Measurements from ENCODE around the gene FAM3A.

Gene FAM3A

DNA sequence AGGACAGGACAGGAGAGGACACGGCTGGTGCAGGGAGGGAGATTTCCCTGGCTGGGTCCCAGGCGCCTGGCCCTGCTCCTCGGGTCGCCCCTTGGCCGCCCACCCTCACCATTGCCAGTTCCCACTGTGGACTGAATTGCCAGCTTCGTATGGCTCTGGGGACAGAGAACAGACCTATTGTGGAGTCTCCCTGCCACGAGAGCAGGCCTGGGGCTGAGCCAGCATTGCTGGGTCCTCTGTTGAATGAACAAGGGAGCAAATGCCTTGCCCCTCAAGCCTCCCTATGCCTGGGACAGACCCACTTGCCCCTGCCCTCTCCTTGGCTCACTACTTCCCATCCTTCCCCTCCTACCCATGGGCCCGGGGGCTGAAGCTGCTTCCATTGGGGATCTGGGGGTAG lies 53.6 kb downstream of the FAM3A start:
- no peak for DNase-seq (ENCODE audit: low read depth, low spot score)

DNA sequence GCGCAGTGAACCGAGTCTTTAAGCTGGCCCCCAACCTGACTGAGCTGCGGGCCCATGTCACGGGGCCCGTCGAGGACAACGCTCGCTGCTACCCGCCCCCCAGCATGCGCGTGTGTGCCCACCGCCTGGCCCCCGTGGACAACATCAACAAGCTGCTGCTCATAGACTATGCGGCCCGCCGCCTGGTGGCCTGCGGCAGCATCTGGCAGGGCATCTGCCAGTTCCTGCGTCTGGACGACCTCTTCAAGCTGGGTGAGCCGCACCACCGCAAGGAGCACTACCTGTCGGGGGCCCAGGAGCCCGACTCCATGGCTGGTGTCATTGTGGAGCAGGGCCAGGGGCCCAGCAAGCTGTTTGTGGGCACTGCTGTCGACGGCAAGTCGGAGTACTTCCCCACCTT lies 55.7 kb downstream of the FAM3A start:
- DNase-seq (ENCODE audit: low read depth, low spot score), result no peak

DNA sequence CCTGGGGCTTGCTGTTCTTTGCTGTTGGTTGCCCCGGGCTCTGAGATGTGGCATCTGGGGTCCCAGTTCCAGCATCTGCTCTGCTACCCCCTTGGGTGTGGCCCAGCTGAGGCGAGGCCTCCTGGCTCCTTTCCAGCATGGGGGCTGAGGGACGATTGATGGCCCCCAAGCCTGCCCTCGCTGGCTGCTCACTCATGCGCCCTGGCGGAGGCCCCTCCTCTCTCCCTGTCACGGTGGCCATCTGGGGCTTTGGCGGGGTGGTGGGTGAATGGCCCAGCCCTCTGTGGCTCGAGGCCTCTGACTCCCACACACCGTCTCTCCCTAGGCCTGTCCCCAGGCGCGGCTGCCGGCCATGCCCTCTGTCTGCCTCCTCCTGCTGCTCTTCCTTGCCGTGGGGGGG lies 56.2 kb downstream of the FAM3A start:
- DNase-seq (ENCODE audit: low read depth, low spot score), result no peak

DNA sequence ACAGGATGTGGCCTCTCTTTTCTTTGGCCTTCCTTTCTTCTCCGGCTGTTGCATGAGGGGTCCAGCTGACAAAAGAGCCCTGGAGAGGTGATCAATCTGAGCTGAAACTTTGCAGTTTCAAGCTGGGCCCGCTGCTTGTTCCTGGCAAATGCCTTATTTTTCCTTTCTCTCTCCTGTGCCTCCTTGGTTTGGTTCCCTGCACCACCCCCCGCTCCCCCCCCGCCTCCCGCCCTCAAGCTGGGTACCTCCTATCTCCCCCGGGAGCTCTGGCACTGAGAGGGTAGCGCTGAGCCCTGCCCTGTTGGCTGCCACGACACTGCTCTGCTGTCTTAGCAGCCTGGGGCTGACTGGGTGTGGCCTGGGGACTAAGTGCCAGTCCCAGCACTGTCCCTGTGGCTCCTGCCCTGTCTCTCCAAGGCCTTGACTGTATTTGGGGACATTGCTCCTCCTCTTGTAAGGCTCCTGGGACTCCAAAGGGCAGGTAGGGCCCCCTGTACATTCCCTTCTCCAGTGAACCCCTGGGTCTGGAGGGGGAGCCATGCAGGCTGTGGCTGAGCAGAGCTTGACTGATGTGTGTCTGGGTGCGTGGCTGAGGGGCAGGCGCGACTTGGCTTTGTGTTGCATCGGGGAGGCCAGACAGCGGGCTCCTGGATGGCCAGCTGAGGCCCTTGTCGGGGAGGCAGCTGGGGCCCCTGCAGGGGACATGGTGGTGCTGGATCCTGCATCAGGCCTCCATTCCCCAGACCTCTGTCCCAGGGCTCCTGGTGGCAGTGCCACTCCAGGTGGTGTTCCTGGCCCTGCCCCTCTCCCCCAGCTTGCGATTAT lies 56.9 kb downstream of the FAM3A start:
- DNase-seq (ENCODE audit: low read depth, low spot score), result no peak

DNA sequence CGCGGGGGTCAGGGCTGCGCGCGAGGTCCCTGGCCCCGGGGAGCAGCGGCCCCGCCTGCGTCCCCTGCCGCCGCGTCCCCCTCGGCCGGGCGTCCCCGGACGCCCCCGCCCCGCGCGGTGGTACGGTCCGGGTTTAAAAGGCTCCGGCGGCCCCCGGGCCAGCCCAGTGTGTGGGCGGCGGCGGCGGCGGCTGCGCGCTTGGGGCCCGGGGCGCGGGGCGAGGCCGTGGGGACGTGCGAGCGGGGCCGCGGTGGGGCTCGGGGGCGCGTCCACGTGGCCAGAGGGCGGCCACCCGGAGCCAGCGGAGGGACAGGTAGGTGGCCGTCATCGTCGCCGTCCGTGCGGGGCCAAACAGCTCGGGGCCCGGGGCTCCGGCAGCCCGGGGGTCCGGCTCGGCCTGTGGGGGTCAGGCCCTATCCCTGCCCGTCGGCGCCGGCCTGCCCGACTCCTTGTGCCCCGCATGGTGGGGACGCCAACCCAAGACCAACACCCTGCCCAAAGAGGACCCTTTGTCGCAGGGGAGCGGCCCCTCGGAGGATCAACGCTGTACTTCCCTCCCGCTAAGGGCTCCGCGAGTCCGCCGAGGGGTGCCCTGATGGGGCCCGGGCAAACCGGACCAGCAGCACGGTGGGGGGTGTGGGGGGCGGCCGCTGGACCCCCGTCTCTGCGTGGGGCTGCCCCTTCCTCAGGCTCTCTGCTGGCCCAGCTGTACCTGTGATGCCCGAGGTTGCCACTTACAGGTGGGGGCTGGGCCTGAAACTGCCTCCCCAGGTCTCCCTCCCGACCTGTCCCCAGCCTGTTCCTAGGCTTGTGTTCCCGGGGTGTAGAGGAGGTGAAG lies 57.7 kb downstream of the FAM3A start, which contains the start of gene PLXNA3:
Gene PLXNA3 (plus strand): TSS at position 166 of the 838 bp plus-strand sequence. CDS start 1,903 bp downstream, outside the sequence.
- DNase-seq (ENCODE audit: low read depth, low spot score), result no peak

DNA sequence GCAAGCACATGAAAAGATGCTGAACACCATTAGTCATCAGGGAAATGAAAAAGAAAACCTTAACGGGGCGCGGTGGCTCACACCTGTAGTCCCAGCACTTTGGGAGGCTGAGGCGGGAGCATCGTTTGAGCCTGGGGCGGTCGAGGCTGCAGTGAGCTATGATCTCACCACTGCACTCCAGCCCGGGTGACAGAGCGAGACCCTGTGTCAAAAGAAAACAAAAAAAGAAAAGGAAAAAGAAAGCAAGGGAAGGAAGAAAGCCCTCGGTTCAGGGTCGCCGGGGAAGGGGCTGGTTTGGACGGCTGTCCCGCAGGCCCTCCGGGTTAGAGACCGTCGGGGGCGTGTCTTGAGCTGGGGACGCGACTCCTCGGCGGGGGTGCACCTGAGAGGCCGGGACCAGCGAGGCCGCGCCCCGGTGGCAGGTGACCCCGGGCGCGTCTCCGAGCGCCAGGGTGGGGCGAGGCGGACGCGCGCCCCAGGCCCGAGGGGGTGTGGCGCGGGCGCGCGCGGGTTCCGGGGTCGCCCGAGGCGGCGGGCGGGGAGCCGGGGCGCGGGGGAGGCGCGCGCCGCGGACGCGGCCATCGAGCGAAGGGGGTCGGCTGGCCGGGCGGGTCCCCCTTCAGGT lies 58.4 kb downstream of the FAM3A start:
- DNase-seq (ENCODE audit: low read depth, low spot score), result peak; percentile 65

Data from ELF-1 (cell line).